ENCODE data around the gene COL5A3.
"Not testable (repeated sequence)": the region's sequence is repeated elsewhere in the genome, so short reads cannot be mapped to it uniquely, and the experiment has no call there.

The COL5A3 gene

GRCh38 chr19:9939301-9939913 lies 70.9 kb downstream of the COL5A3 start:
- no peak for DNase-seq (ENCODE audit: low read depth in 3 of 3, low spot score in 1 of 3)

- no peak for DNase-seq (ENCODE audit: low read depth in 3 of 3, low spot score in 1 of 3)
Observed at GRCh38 chr19:9937001-9937411, 73.3 kb downstream of the COL5A3 start.

- no peak for DNase-seq (ENCODE audit: low read depth in 3 of 3, low spot score in 1 of 3)
Observed at GRCh38 chr19:9936326-9937000, 73.8 kb downstream of the COL5A3 start, which contains the start of gene OLFM2. TSS of gene OLFM2 (minus strand) at chr19:9936515. CDS start at chr19:9936366, 149 bp downstream.

DNA sequence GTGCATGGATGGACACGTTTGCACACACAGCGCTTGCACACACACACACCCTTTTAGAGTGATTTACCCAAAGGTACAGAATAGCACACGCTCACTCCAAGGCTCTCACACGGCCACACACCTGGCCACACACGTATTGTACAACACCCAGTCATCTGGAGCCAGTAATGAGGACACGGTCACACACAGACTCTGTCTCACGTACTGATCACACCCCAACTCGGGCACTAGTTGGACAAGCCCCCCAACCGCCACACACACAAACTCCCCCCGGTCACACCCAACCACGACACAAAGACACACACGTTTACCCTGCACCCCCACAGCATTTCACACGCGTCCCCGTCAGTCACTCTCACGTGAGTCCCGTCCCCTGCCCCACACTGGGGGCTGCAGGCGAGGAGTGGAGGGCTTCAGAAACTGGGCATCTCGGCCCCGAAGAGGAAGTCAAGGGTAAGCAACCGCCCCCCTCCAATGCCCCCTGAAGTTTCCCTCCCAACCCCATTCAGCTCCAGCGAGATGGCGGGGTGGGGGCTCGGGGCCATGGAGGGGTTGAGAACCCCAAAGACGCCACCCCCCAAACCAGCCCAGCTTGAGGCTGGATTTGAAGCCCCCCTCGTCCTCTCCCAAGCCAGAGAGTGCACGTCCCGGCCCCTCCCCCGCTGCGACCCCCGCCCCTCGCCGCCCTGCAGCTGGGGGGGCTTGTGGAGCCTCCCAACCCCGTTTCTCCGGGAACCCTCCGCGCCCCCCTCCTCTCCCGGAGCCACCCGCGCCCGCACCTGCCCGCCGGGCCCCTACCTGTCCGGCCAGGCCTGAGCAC lies 74.6 kb downstream of the COL5A3 start:
- no peak for DNase-seq (ENCODE audit: low read depth in 3 of 3, low spot score in 1 of 3)

DNA sequence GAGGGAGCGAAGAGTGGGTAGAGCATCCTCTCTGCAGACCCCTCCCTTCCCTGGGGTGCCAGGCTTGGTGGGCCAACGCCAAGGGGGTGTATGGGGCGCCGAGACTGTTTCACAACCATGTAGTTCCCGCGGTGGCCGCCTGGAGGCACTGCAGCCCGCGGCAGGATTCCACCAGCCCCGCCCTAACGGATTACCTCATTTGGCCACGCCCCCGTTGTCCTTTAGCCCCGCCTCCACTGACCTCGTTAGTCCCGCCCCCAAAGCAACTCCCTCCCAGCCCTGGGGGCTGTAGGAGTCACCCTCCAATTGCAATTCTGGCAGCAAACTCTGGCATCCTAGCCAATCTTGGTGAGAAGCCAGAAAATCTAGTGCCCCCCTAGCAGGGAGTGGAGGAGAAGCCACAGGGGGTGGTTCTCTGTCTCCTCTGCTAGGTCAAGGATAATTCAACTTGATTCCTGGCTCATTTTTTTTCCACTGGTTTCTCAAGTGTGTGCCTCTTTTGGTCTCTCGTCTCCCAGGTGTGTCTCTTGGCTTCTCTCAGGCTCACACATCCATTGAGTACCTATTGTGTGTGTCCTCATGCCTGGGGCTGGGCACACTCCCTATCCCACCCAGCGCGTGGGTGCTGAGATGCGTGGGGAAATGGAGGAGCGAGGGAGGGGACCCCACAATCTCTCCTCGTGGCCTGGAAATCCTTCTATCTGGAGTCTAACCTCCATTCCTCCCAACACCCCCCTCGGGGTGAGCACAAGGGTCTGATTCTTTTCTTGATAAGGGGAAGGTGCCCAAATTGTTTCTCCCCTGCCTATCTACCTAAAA lies 76.0 kb downstream of the COL5A3 start:
- peak; percentile 47 to 86 (median 68) for DNase-seq (ENCODE audit: low read depth in 3 of 3, low spot score in 1 of 3)

DNA sequence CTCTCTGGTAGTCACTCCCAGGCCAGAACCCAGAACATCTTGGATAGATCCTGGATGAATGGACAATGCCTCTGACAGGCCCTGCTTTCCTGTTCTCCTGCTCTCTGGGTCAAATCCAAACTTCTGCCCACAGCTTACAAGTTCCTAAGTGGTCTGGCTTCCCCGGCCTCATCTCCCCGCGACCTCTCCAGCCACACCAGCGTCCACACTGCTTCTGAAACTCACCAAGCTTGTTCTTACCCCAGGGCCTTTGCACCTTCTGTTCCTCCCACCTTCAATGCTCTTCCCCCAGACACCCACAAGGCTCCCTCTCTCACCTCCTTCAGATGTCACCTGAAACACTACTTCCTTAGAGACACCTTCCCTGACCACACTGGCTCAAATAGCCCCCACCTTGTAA lies 77.5 kb downstream of the COL5A3 start:
- no peak for DNase-seq (ENCODE audit: low read depth in 3 of 3, low spot score in 1 of 3)

DNA sequence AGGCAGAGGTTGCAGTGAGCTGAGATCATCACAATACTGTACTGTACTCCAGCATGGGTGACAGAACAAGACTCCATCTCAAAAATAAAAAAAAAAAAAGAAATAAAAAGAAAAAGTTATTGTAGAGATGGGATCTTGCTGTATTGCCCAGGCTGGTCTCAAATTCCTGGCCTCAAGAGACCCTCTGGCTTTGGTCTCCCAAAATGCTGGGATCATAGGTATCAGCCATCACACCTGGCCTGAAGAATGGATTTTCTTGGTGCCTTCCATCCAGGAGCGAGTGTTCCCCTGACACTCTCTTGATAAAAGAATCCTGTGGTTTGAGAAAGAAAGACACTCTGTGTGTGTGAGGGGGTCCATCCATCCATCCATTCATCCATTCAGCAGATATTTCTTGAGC lies 78.7 kb downstream of the COL5A3 start:
- no peak for DNase-seq (ENCODE audit: low read depth in 3 of 3, low spot score in 1 of 3)

- no peak for DNase-seq (ENCODE audit: low read depth in 3 of 3, low spot score in 1 of 3)
Observed at GRCh38 chr19:9923440-9923839, 86.9 kb downstream of the COL5A3 start.

- DNase-seq (ENCODE audit: low read depth in 3 of 3, low spot score in 1 of 3), result not testable (repeated sequence)
Observed at GRCh38 chr19:9922782-9923379, 87.4 kb downstream of the COL5A3 start.

DNA sequence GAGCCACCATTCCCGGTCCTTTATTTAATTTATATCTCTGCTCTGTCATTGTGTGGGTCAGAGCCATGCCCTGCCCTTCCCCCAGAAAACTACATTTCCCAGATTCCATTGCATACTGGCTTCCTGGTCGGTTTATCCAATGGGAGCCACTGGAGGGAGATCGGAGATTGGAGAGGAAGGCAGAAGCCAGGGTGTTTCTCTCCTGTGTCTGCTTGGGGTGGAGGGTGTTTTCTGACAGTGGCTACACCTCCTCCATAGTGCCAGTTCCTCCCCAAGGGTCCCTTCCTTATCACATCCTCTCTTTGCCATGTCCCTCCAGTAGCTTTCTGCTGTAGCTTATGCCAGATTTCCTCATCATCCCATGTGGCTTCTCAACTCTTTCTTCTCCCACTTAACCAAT lies 93.0 kb downstream of the COL5A3 start:
- no peak for DNase-seq (ENCODE audit: low read depth in 3 of 3, low spot score in 1 of 3)

- DNase-seq (ENCODE audit: low read depth in 3 of 3, low spot score in 1 of 3), result no peak
Observed at GRCh38 chr19:9916719-9917118, 93.6 kb downstream of the COL5A3 start.

DNA sequence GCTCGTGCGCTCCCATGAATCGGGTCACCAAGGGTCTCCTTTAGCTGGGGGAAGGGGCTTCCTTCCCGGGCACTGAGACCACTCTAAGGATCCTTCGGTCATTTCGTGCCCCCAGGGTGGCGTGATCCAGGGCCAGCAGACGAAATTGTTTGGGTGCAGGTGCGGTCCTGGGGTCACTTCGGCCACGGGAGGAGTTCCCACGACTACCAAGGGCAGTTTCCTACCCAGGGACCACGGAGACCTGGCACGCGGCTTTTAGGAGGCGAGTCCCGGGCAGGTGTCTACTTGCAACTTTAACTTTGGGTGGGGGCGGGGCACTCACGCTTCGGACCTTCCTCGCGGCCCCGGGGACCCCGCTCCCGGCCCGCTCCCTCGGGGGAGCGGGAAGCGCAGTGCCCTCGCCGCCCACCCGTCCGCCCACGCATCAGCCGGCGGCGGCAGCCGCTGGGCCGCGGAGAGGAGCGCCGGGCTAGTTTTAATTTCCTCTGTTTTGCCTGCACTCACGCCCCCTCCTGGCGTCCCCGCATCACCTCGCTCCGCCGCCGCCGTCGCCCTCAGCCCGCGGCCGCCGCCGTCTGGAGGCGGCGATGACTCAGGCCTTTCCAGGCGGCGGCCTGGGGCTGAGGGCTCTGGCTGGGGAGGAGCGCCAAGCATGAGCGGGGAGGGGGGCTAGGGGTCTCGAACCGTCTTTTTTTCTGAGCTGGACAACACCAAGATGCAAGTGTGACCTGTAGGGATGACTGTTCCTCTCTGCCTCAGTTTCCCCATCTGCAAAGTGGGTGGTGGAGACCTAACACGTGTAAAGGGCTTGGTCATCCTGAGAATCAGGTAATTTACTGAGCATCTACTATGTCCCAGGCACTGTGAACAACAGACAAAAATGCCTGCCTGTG lies 95.7 kb downstream of the COL5A3 start:
- DNase-seq (ENCODE audit: low read depth in 3 of 3, low spot score in 1 of 3), result peak; percentile 64 to 72 (median 72)

DNA sequence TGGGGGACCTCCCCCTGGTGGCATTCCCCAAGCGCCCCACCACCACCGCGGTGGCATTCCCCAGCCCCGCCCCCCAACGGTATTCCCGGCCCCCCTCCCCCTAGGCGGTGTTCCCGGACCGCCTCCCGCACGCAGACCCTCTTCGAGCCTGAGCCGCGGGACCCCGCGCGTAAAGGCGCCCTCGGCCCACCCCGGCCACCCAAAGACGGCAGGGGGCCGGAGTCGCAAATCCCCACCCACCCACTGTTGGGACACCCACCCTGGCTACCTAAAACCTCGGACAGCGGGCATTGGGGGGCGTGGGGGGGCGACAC lies 96.3 kb downstream of the COL5A3 start:
- DNase-seq (ENCODE audit: low read depth in 3 of 3, low spot score in 1 of 3), result no peak

- DNase-seq (ENCODE audit: low read depth in 3 of 3, low spot score in 1 of 3), result no peak
Observed at GRCh38 chr19:9913237-9914000, 96.9 kb downstream of the COL5A3 start.

- no peak for DNase-seq (ENCODE audit: low read depth in 3 of 3, low spot score in 1 of 3)
Observed at GRCh38 chr19:9912551-9913236, 97.6 kb downstream of the COL5A3 start.

DNA sequence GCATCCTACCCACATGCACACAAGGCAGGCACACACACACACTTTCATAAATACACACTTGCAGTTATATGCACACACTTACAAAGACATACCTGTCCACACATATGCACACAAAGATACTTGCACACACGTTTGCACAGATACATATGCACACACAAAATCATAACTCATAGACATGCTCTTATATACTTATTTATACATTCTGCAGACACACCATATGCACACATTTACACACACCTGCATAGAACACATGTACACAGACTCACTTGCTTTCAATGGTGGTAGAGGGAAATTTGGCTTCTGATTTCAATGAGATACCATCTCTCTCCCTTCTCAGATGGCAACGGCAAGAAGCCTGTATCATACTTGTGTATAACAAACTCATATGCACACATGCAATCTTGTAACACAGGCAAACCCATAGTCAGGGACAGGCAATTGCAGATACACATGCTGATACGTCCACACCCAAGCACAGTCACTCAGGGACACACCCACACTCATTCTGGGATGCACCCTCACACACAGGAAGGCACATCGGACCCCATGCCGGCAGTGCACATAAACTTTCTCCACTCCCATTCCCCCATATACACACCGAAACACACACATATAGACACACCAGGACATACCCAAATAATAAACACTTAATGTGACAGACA lies 98.6 kb downstream of the COL5A3 start:
- no peak for DNase-seq (ENCODE audit: low read depth in 3 of 3, low spot score in 1 of 3)

DNA sequence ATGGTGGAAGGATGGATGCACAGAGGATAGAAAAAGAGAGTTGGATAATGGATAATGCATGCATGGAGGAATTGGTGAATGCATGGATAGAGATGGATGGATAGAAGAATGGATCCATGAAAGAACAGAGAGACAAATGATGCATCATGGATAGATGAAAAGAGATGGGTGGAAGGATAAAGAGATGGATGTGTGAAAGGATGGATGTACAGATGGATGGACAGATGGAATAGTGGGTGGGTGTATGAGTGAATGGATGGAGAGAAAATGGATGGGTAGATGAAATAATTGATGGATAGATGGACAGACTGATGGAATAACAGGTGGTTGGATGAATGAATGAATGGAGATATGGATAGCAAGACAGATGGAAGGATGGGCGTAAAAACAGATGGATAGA lies 99.7 kb downstream of the COL5A3 start:
- no peak for DNase-seq (ENCODE audit: low read depth in 3 of 3, low spot score in 1 of 3)

All from stimulated activated CD4-positive, alpha-beta T cell treated with anti-CD3 and anti-CD28 coated beads, TNF-alpha, amount 100 ng/mL, for 1 hour (primary cell).